Tibial nerve (tissue), 3 donors: ENCODE measurements around the gene RCN2.

Experiments used
- CTCF ChIP-seq, 5 experiments: fragments of 200-600 bp in 3 of 5; fragments of 450-650 bp in 2 of 5; sonication (generic) in 3 of 5; IDR thresholded peaks; one replicate each; pipeline ENCODE4 v1.5.1; 2016 to 2019; ENCODE audit warnings: antibody characterized with exemption in 5 of 5, mild to moderate bottlenecking in 3 of 5, moderate library complexity in 2 of 5
- POLR2A ChIP-seq, 2 donors: fragments of 450-650 bp; IDR thresholded peaks; one replicate each; pipeline ENCODE4 v1.6.1; 2017; ENCODE audit warnings: antibody characterized with exemption in 2 of 2, mild to moderate bottlenecking in 2 of 2, moderate library complexity in 2 of 2

DNA sequence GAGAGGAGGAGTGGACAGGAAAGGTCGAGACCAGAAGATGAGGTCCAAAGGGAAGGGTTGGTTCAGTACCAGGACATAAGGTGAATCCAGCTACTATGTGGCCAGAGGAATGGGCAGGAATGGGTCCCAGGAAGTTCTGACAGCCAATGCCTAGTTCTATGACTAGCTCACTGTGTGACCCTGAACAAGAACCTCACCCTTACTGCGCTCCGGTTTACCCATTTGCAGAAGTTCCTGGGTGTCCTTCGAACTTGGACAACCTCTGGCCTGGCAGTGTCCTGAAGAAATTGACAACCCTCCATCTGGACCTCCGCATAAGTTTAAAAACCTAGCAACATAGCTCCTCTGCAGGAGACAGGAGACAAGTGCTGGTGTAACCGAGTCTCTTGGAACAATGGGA lies 51.2 kb downstream of the RCN2 start:
- no peak for TF ChIP-seq POLR2A (IDR thresholded peaks at IDR 0.05)
- TF ChIP-seq CTCF (IDR thresholded peaks at IDR 0.05): no peak
